Measurements from ENCODE around the gene PPP3R1. TPM values are rescaled to one million over a fixed set of nuclear protein-coding genes. Genes with fewer than 3 reads are reported as not detected.
"Not testable (repeated sequence)": the region's sequence is repeated elsewhere in the genome, so short reads cannot be mapped to it uniquely, and the experiment has no call there.

The PPP3R1 gene
- polyA plus RNA-seq, 3 donors: 47.6 to 50.2 (median 48.6) TPM

GRCh38 chr2:68193144-68193543, 59.2 kb downstream of the PPP3R1 start:
- no peak for DNase-seq

- DNase-seq: no peak
These were observed 61.2 kb downstream of the PPP3R1 start for GRCh38 chr2:68190991-68191731.

GRCh38 chr2:68189991-68190784, 62.1 kb downstream of the PPP3R1 start:
- no peak for DNase-seq

- DNase-seq: no peak
These were observed 63.5 kb downstream of the PPP3R1 start for GRCh38 chr2:68188831-68189230.

GRCh38 chr2:68187329-68187728, 65.0 kb downstream of the PPP3R1 start:
- no peak for DNase-seq

GRCh38 chr2:68185541-68186164, 66.7 kb downstream of the PPP3R1 start:
- DNase-seq: peak; percentile 17

- DNase-seq: no peak
These were observed 69.4 kb downstream of the PPP3R1 start for GRCh38 chr2:68182902-68183301.

- DNase-seq: no peak
These were observed 73.2 kb downstream of the PPP3R1 start for GRCh38 chr2:68178954-68179627.

GRCh38 chr2:68178432-68178831, 73.9 kb downstream of the PPP3R1 start:
- no peak for DNase-seq

- DNase-seq: no peak
These were observed 74.8 kb downstream of the PPP3R1 start for GRCh38 chr2:68177541-68177940.

GRCh38 chr2:68176657-68177056, 75.7 kb downstream of the PPP3R1 start:
- no peak for DNase-seq

GRCh38 chr2:68175210-68175609, 77.1 kb downstream of the PPP3R1 start:
- not testable (repeated sequence) for DNase-seq

GRCh38 chr2:68172990-68173700, 79.2 kb downstream of the PPP3R1 start:
- DNase-seq: no peak

GRCh38 chr2:68172521-68172920, 79.8 kb downstream of the PPP3R1 start:
- DNase-seq: no peak

GRCh38 chr2:68171684-68172083, 80.6 kb downstream of the PPP3R1 start:
- no peak for DNase-seq

- DNase-seq: no peak
These were observed 81.2 kb downstream of the PPP3R1 start for GRCh38 chr2:68171146-68171545.

- no peak for DNase-seq
These were observed 83.0 kb downstream of the PPP3R1 start for GRCh38 chr2:68169308-68169707.

GRCh38 chr2:68167186-68167585, 85.1 kb downstream of the PPP3R1 start:
- no peak for DNase-seq

- DNase-seq: no peak
These were observed 88.7 kb downstream of the PPP3R1 start for GRCh38 chr2:68163641-68164040.

GRCh38 chr2:68158134-68158447, 94.2 kb downstream of the PPP3R1 start:
- DNase-seq: no peak

- DNase-seq: peak; percentile 97
These were observed 94.8 kb downstream of the PPP3R1 start, which contains the start of gene PNO1 for GRCh38 chr2:68157402-68158133. Gene PNO1 (plus strand): TSS chr2:68157888. CDS start chr2:68157935, 47 bp downstream.

Measured in renal pelvis (tissue), 4 donors.